Gastroesophageal sphincter (tissue), 3 donors: ENCODE data around the gene NEK8.

Source experiments
- POLR2A ChIP-seq, 2 donors: fragments of 450-650 bp; IDR thresholded peaks; one replicate each; pipeline ENCODE4 v1.6.1; 2017; ENCODE audit warnings: antibody characterized with exemption in 2 of 2, mild to moderate bottlenecking in 2 of 2, moderate library complexity in 1 of 2
- POLR2AphosphoS5 ChIP-seq: sonication (generic); formaldehyde crosslinking; IDR thresholded peaks from one replicate; pipeline ENCODE4 v1.6.1; 2017; ENCODE audit warnings: antibody characterized with exemption
- TF ChIP-seq, protein P1 (sequence below), 4 experiments: fragments of 200-600 bp in 2 of 4; fragments of 450-650 bp in 2 of 4; sonication (generic) in 1 of 4; IDR thresholded peaks; one replicate each; pipeline ENCODE4 v1.5.1; 2017 to 2019; ENCODE audit warnings: antibody characterized with exemption in 4 of 4, mild to moderate bottlenecking in 2 of 4, moderate library complexity in 2 of 4

DNA sequence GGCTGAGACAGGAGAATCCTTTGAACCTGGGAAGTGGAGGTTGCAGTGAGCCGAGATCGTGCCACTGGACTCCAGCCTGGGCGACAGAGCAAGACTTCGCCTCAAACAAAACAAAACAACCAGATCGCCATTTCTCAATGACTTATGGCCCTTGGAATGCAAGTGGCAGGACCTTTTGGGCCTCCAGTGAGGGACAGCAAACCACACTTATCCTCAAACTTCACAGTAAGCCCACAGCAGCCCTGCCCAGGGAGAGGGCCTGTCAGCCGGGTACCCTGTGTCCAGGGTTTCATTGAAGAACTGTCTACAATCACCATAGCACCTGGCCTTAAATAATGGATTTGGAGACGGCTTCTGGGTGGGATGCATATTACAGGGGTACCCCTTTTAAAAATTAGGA lies 26.9 kb downstream of the NEK8 start:
- TF ChIP-seq, protein P1, sequence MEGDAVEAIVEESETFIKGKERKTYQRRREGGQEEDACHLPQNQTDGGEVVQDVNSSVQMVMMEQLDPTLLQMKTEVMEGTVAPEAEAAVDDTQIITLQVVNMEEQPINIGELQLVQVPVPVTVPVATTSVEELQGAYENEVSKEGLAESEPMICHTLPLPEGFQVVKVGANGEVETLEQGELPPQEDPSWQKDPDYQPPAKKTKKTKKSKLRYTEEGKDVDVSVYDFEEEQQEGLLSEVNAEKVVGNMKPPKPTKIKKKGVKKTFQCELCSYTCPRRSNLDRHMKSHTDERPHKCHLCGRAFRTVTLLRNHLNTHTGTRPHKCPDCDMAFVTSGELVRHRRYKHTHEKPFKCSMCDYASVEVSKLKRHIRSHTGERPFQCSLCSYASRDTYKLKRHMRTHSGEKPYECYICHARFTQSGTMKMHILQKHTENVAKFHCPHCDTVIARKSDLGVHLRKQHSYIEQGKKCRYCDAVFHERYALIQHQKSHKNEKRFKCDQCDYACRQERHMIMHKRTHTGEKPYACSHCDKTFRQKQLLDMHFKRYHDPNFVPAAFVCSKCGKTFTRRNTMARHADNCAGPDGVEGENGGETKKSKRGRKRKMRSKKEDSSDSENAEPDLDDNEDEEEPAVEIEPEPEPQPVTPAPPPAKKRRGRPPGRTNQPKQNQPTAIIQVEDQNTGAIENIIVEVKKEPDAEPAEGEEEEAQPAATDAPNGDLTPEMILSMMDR (IDR thresholded peaks at IDR 0.05), result no peak
- TF ChIP-seq POLR2A (IDR thresholded peaks at IDR 0.05), result no peak
- no peak for TF ChIP-seq POLR2AphosphoS5
